ENCODE data around the gene SKIL.
"Not testable (repeated sequence)": the region's sequence is repeated elsewhere in the genome, so short reads cannot be mapped to it uniquely, and the experiment has no call there.

Gene SKIL, protein sequence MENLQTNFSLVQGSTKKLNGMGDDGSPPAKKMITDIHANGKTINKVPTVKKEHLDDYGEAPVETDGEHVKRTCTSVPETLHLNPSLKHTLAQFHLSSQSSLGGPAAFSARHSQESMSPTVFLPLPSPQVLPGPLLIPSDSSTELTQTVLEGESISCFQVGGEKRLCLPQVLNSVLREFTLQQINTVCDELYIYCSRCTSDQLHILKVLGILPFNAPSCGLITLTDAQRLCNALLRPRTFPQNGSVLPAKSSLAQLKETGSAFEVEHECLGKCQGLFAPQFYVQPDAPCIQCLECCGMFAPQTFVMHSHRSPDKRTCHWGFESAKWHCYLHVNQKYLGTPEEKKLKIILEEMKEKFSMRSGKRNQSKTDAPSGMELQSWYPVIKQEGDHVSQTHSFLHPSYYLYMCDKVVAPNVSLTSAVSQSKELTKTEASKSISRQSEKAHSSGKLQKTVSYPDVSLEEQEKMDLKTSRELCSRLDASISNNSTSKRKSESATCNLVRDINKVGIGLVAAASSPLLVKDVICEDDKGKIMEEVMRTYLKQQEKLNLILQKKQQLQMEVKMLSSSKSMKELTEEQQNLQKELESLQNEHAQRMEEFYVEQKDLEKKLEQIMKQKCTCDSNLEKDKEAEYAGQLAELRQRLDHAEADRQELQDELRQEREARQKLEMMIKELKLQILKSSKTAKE
- 169 to 235 (median 216) reads per million in 4 experiments for total RNA-seq

DNA sequence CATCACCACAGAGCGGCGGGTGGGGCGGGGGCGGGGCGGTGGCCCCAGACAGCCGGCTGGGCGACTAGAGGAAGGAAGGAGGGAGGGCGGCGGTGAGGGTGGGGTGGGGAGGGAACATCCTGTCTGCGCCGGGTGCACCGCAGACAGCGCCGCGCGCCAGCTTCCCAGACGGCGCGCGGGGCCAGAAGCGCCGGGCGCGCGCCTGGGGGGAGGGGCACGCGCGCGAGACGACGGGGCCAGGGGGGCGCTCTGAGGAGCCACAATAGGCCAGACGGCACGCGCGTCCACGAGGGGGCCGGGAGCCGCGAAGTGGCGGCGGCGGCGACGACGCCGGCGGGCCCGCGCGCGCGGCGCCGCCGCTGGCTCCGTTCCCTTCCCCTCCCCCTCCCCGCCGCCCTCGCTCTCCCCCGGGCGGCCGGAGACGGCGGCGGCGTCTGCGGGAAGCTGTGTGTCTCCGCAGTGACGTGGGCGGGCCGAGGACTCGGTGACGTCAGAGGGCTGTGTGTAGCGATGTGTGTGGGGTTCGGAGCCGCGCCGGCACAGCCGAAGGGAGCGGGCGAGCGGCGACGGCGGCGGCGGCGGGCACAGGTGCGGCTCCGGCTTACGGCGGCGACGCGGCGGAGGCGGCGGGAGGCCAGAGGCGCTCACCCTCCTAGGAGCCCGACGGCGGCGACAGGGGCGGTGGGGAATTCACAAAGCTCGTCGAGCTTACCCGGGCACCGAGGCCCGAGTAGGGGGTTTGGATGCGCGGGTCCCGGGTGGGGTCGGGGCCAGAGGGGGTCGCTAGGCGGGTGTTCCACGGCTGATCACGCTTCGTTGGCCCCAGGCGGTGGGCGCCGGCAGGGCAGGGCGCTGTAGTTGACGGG, at the start of gene SKIL:
Gene SKIL (plus strand): TSS at position 540 of the 866 bp plus-strand sequence. CDS start 2,617 bp downstream, outside the sequence.
- DNase-seq: peak; percentile 93

DNA sequence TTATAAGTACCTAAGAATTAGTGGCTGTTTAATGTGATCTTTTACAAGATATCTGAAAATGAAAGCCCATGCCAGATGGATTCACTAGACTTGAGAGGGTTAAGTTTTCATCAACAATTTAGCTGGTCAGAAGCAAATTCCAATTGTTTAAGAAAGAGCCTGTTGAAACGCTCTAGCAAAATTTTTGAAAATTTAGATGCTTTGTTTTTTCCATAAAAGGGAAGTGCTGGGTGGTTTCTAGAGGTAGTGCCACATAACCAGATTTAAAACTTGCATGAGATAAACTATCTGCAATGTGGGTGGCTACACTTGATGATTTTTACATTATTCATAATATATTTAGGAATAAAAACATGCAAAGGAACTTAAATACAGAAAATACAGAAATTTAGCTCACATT, 48.5 kb upstream of the SKIL start:
- DNase-seq: no peak

DNA sequence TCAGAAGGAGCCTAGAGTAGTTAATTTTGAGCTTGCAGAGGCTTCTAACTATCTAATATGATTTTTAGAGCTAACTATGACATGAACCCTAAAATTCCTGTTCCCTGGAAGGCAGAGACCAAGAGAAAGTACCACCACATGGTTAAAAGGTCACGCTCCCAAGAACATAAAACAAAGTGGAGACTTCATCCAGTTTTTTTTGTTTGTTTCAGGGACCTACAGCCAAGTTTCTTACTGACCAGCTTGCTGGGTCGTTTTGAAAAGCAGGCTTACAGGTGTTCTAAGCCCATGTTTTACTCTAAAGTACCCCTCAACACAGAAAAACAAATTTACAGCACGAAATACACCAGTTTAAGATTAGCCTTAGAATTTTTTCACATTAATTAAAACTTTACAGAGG, 39.6 kb upstream of the SKIL start:
- no peak for DNase-seq

DNA sequence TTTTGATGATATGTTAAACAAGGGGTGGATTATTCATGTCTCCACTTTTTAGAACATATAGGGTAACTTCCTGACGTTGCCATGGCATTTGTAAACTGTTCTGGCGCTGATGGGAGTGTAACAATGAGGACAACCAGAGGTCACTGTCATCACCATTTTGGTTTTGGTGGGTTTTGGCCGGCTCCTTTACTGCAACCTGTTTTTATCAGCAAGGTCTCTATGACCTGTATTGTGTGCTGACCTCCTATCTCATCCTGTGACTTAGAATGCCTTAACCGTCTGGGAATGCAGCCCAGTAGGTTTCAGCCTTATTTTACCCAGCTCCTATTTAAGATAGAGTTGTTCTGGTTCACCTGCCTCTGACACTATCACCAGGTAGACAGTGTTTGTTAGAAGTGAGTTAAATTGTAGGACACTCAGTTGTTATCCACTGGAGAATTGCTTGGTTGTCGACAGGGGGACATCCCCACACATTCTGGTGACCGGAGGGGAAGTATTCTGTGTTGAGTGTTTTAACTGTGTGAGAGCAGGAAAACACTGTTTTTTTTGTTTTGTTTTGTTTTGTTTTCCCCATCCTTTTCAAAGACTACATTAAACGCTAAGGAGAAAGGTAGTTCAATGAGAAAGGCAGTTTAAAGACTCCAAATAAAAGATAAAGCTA, 36.9 kb upstream of the SKIL start:
- no peak for DNase-seq

DNA sequence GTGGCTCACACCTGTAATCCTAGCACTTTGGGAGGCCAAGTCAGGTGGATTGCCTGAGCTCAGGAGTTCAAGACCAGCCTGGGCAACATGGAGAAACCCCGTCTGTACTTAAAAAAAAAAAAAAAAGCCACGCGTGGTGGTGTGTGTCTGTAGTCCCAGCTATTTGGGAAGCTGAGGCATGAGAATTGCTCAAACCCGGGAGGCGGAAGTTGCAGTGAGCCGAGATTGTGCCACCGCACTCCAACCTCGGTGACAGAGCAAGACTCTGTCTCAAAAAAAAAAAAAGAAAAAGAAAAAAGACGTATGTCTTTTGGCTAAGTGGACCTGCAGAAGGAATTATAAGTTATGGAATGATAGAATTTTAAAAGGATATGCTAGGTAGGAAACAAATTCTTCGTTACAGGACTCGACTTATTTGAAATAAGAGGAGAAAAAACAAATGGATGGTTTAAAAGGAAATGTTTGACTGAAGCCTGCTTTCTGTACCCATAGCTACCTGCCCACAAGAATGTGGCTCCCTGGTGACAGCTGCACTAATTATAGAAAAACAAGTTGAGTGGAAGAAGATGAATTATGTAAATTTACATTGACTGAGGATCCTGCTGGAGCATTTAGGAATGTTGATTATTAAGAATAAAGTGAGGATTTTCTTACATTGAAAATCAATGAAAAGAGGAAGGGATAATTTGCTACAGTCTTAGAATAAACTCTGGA, 36.0 kb upstream of the SKIL start:
- DNase-seq: no peak

DNA sequence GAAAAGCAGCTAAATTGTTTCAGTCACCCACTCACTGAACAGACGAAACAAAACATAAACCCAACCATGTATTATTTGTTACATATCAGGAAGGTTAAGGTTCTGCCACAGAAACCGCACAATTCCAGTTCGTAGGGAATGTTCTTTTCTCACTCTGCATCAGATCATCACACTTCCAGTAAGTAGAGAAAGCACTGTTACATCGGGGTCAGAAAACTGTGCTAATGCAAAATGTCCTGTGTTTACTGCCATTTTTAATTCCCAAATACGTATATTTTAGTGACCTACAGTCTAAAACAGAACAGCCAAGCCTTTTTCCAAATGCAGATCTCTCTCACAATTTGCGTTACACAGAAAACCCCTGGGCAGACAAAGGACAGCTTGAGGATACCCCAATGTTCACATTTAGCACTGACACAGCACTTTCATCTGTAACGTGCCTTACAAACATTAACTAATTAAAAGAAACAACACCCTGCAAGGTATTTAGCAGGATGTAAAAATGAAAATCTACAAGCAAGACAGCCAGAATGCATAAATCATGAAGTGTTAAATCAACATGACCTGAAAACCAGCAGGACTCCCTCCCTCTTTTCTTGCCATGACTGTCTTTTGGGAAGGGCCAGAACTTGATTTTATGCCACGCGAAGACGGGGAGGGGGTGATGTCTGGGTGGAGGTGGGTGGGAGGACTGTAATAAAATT, 34.8 kb upstream of the SKIL start:
- DNase-seq: no peak

DNA sequence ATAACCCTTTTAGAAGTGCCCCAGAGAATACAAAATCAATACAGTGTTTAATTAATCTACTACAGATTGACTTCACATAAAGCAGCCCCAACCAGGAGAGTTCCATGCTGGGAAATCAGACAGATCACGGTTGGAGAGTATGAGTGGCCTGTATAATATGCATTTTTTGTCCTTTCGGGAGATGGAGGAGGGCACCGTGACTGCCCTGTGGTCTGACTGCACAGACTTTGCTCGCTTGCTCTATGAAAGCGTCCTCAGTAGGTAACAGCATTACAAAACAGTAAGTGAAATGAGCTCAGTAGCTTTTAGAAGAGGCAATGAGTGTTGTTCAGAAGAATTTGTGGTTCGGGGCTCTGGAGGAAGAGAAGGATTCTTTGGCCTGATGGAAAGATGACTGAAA, 34.2 kb upstream of the SKIL start:
- DNase-seq: no peak

DNA sequence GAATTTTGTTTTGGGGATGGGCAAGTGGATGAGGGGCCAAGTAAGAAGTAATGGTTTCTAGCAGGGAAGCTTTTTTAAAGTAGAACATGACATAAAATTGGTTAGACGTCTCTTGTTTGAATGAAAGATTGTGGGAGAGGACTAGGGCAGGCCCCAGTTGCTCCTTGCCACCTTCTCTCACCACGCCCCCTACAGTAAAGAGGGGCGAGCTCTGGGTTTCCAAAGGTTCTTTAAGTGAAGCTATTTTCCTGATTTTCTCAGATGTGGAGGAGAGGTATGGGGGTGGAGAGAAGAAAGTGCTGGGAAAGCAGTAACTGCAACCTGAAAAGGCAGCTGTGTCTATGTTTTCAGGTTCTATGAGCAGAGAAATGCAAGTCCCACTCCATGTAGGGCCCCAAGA, 32.6 kb upstream of the SKIL start:
- DNase-seq: no peak

DNA sequence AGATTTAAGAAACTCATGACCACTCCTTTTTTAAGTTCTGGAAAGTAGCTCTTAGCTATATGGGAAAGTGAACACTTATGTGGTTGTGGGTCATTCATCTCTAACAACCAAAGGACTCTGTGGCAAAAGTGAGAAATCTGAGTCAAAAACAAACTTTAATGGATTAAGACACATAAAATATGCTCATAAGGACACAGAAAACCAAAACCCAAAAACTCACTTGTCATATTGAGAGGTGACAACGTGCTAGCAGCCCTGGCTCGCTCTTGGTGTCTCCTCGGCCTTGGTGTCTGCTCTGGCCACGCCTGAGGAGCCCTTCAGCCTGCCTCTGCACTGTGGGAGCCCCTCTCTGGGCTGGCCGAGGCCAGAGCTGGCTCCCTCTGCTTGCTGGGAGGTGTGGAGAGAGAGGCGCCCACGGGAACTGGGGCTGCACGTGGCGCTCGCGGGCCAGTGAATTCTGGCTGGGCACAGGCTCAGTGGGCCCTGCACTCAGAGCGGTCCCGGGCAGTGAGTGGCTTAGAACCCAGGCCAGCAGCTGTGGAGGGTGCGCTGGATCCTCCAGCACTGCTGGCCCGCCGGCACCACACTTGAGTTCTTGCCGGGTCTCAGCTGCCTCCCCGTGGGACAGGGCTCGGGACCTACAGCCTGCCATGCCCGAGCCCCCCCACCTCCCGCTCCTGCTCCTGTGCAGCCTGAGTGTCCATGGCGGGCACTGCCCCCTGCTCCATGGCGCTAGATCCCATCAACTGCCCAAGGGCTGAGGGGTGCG, 30.3 kb upstream of the SKIL start:
- no peak for DNase-seq

DNA sequence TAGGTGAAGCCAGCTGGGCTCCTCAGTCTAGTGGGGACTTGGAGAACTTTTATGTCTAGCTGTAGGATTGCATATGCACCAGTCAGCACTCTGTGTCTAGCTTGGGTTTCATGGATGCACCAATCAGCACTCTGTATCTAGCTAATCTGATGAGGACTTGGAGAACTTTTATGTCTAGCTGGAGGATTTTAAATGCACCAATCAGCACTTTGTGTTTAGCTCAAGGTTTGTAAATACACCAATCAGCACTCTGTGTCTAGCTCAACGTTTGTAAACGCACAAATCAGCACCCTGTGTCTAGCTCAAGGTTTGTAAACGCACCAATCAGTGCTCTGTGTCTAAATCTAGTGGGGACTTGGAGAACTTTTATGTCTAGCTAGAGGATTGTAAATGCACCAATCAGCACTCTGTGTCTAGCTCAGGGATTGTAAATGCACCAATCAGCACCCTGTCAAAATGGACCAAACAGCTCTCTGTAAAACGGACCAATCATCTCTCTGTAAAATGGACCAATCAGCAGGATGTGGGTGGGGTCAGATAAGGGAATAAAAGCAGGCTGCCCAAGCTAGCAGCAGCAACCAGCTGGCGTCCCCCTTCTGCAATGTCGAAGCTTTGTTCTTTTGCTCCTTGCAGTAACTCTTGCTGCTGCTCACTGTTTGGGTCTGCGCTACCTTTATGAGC, 29.5 kb upstream of the SKIL start:
- DNase-seq: not testable (repeated sequence)

DNA sequence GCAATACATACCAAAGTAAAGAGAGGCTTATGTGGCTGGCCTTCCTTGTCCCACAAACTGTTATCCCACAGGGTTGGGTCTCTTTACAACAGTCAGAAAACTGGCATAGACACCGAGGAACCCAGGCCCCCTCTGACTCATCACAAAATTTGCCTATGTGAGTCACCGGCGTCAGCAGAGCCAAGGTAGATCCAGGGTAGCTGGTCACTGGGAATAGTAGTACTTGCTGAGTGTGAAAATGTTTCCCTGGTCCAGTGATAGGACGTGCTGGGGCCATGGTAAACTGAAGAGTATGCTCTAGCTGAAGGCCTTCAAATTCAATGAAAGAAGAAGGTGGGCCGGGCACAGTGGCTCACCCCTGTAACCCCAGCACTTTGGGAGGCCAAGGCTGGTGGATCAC, 27.1 kb upstream of the SKIL start:
- DNase-seq: no peak

DNA sequence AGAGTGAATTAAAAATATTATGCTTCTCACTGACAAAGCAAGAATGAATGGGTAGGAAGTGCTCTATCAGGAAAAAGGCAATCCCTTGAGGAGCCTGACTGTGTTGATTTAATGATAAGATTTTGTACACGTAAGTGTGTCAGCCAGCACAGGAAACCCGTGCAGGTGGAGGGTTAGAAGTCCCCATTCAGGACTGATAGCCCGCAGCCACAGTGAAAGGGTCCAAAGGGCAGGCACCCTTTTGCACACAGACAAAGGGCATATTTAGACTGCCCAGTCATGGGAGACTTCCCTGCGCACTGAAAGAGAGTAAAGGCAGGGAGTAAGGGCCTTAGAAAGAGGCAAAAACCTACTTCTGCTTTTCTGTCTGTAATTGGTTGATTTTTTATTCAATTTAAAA, 26.4 kb upstream of the SKIL start:
- no peak for DNase-seq

DNA sequence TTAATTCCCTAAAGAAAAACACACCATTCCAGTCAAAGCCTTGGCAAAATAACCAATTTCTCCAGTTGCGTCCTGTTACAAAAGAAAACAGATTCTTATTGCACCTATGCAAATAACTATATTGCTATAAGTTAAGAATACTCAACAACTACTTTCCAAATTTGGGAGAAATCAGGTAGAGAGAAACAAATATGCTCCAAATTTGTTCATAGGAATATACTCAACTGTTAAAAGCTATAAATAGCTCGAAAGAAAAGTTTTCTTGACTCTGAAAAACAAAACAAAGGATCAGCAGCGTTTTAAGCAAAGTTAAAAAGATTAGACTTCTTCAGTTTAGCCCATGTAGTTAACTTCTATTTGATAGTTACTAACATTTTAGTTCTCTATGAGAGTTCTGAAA, 20.1 kb upstream of the SKIL start:
- no peak for DNase-seq

DNA sequence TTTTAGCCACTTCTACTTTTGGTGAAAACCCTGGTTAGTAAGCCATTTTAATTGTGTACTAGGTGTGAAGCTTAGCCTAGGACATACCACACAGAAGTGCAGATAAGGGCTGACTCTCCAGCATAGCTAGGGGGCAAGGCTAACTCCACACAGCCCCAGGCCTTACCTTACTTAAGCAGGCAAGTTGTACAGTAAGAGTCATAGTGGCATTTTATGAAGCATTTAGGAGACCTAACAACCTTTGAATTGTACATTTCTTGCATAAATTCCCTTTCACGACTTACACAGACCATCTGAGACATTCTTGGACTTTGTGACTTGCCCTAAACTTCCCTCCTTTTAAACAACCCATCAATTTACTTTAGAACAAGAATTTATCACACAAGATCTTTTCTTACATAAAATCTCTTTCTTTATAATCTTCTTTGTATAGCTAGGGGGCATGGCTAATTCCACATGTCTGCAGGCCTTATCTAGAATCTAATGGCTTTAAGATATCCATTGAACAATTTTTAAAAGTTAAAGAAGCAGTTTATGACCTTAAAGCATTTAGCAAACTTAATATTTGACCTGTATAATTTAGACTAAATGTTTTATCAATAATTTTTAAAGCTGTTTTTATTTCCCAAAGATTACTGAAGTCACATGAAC, 18.7 kb upstream of the SKIL start:
- DNase-seq: no peak

DNA sequence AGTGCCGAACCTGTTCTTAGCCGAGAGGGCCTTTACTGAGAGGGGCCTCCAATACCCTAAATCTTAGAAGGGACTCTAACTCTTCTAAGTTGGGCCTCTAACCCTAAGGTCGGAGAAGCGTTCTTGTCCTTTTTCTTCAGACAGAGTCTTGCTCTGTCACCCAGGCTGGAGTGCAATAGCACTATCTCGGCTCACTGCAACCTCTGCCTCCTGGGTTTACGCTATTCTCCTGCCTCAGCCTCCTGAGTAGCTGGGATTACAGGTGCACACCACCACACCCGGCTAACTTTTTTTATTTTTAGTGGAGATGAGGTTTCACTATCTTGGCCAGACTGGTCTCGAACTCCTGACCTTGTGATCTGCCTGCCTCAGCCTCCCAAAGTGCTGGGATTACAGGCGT, 15.2 kb upstream of the SKIL start:
- DNase-seq: not testable (repeated sequence)

DNA sequence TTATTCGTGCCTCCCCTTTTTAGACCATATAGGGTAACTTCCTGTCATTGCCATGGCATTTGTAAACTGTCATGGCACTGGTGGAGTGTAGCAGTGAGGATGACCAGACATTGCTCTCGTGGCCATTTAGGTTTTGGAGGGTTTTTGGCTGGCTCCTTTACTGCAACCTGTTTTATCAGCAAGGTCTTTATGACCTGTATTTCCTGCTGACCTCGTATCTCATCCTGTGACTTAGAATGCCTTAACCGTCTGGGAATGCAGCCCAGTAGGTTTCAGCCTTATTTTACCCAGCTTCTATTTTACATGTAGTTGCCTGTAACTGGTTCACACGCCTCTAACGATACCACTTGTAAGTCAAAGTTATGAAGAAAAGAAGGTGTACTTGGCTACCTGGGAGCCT, 13.7 kb upstream of the SKIL start:
- DNase-seq: not testable (repeated sequence)

DNA sequence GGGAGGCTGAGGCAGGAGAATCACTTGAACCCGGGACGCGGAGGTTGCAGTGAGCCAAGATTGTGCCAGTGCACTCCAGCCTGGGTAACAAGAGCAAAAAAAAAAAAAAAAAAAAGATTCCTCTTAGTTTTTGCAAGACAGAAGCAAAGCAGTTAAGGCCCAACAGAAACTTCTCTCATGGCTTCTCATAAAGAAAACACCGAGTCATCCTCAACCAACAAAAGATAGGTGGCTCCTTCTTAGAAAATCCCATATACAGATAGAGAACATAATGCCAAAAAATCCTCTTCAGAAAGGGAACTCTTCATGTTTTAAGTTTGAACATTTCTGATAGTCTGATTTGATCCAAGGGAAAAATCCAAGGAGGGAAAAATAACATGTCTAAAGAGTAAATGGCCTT, 12.5 kb upstream of the SKIL start:
- no peak for DNase-seq

DNA sequence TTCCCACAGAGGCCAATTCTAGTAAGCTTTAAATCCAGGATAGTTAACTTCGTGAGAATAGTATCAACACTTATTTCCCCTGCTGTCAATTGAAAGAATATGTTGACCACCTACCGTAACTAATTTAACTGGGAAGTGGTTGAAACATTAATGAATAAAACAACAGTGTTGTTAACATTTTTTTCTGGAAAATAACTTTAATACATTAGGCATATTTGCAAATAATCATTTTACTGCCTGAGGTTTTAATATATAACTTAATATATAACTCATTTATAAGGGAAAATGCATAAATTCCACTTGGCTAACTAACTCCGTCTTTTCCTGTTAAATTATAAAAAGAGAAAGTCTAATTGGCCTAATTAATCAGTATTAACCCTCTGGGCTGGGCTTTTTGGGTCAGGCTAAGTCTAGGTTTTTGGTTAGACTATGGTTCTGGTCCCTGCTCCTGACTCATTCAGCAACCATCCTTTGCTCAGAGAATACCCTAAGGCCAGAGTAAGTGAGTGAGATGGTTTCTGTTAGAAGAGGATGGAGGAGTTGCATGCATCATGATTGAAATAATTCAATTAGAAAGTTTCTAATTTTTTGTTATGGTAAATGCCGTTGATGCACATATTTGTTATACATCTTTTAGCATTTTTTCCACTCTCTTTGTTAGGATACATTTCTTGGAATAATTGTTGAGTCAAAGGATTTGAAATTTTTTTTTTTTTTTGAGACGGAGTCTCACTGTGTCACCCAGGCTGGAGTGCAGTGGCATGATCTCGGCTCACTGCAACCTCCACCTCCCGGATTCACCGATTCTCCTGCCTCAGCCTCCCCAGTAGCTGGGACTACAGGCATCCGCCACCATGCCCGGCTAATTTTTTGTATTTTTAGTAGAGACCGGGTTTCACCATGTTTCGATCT, 10.8 kb upstream of the SKIL start:
- no peak for DNase-seq

Data from effector CD8-positive, alpha-beta T cell (primary cell).